GM23338 (cell line): ENCODE data around the gene PSMG2. TPM values are rescaled to one million over a fixed set of nuclear protein-coding genes. Genes with fewer than 3 reads are reported as not detected.

Experiments used
- ATAC-seq: fragments of 200-7000 bp; cut with Tn5 transposase; 3 replicates; pipeline ENCODE4 v1.9.1; 2020
- DNase-seq: peaks from one replicate; pipeline ENCODE4 v3.0.0-alpha.2; 2015; ENCODE audit warnings: low spot score
- H2AFZ ChIP-seq: fragments of 200-600 bp; sonication (generic); 2 replicates; pipeline ENCODE4 v1.8.0; 2016; ENCODE audit warnings: antibody characterized with exemption, mild to moderate bottlenecking, moderate library complexity
- H3F3A ChIP-seq: fragments of 200-600 bp; sonication (generic); replicated peaks from 2 replicates; pipeline ENCODE4 v1.8.0; 2017; ENCODE audit warnings: antibody characterized with exemption, mixed run types, low read depth
- H3K27ac ChIP-seq: fragments of 200-600 bp; sonication (generic); 2 replicates; pipeline ENCODE4 v1.6.1; 2016; ENCODE audit warnings: low read depth
- H3K27me3 ChIP-seq: fragments of 200-600 bp; sonication (generic); 2 replicates; pipeline ENCODE4 v1.8.0; 2016; ENCODE audit warnings: mild to moderate bottlenecking, mixed run types, moderate library complexity; ENCODE audit not compliant: insufficient read depth
- H3K36me3 ChIP-seq: fragments of 200-600 bp; sonication (generic); 2 replicates; pipeline ENCODE4 v1.8.0; 2016; ENCODE audit warnings: mild to moderate bottlenecking; ENCODE audit not compliant: insufficient read depth
- H3K4me1 ChIP-seq: fragments of 200-600 bp; sonication (generic); 2 replicates; pipeline ENCODE4 v1.8.0; 2016; ENCODE audit warnings: mild to moderate bottlenecking, moderate library complexity; ENCODE audit not compliant: insufficient read depth
- H3K4me2 ChIP-seq: fragments of 200-600 bp; sonication (generic); 2 replicates; pipeline ENCODE4 v1.7.1; 2017; ENCODE audit warnings: mixed run types
- H3K4me3 ChIP-seq: fragments of 200-600 bp; sonication (generic); 2 replicates; pipeline ENCODE4 v1.6.1; 2016; ENCODE audit warnings: mixed run types
- H3K79me2 ChIP-seq: fragments of 200-600 bp; sonication (generic); replicated peaks from 2 replicates; pipeline ENCODE4 v1.8.0; 2017; ENCODE audit warnings: mild to moderate bottlenecking; ENCODE audit not compliant: insufficient read depth
- H3K9me2 ChIP-seq: fragments of 200-600 bp; sonication (generic); 2 replicates; pipeline ENCODE4 v1.8.0; 2017; ENCODE audit not compliant: insufficient read depth
- H4K20me1 ChIP-seq: fragments of 200-600 bp; sonication (generic); replicated peaks from 2 replicates; pipeline ENCODE4 v1.8.0; 2017; ENCODE audit warnings: mild to moderate bottlenecking; ENCODE audit not compliant: insufficient read depth
- H3K27ac Mint-ChIP-seq: 2 replicates; pipeline ENCODE4 v1.8.0; 2020; ENCODE audit warnings: inconsistent platforms, mild to moderate bottlenecking, moderate library complexity, mixed read lengths
- H3K27me3 Mint-ChIP-seq: 3 replicates; pipeline ENCODE4 v1.8.0; 2022; ENCODE audit warnings: low read depth, mild to moderate bottlenecking, moderate library complexity, mixed read lengths, inconsistent platforms; ENCODE audit not compliant: insufficient read depth, poor library complexity
- H3K36me3 Mint-ChIP-seq: 3 replicates; pipeline ENCODE4 v1.8.0; 2021; ENCODE audit warnings: low read depth, mild to moderate bottlenecking, inconsistent platforms, moderate library complexity, mixed read lengths
- H3K4me1 Mint-ChIP-seq: 3 replicates; pipeline ENCODE4 v1.8.0; 2020; ENCODE audit warnings: mild to moderate bottlenecking, inconsistent platforms, mixed read lengths
- H3K4me3 Mint-ChIP-seq: 3 replicates; pipeline ENCODE4 v1.8.0; 2021; ENCODE audit warnings: moderate library complexity, mild to moderate bottlenecking, inconsistent platforms, mixed read lengths
- H3K9me3 Mint-ChIP-seq: 3 replicates; pipeline ENCODE4 v1.8.0; 2020; ENCODE audit warnings: moderate library complexity, mild to moderate bottlenecking, inconsistent platforms, mixed read lengths
- CREB1 ChIP-seq: fragments of 250-450 bp; sonication (Bioruptor Pico); IDR thresholded peaks from 2 replicates; pipeline ENCODE4 v1.5.0; 2020; ENCODE audit warnings: low read depth, mild to moderate bottlenecking, moderate library complexity
- ETS1 ChIP-seq: IDR thresholded peaks from 2 replicates; pipeline ENCODE4 v1.6.1; 2016; ENCODE audit warnings: antibody characterized with exemption
- EZH2 ChIP-seq: fragments of 200-600 bp; sonication (generic); IDR thresholded peaks from one replicate; pipeline ENCODE4 v1.8.0; 2017; ENCODE audit warnings: antibody characterized with exemption, mild to moderate bottlenecking, low read depth; ENCODE audit not compliant: unreplicated experiment
- EZH2phosphoT487 ChIP-seq: fragments of 200-600 bp; sonication (generic); IDR thresholded peaks from one replicate; pipeline ENCODE4 v1.8.1; 2018; ENCODE audit warnings: antibody characterized with exemption; ENCODE audit not compliant: unreplicated experiment
- JUNB ChIP-seq: IDR thresholded peaks from one replicate; pipeline ENCODE4 v1.6.1; 2016; ENCODE audit warnings: antibody characterized with exemption; ENCODE audit not compliant: unreplicated experiment
- NANOG ChIP-seq: IDR thresholded peaks from 2 replicates; pipeline ENCODE4 v1.6.1; 2016; ENCODE audit warnings: antibody characterized with exemption, borderline replicate concordance
- POLR2AphosphoS5 ChIP-seq: IDR thresholded peaks from 2 replicates; pipeline ENCODE4 v1.6.1; 2016; ENCODE audit warnings: antibody characterized with exemption, low read depth
- STAT1 ChIP-seq: IDR thresholded peaks from one replicate; pipeline ENCODE4 v1.6.1; 2016; ENCODE audit warnings: antibody characterized with exemption; ENCODE audit not compliant: unreplicated experiment
- ZNF114 ChIP-seq: fragments of 250-450 bp; sonication (Bioruptor Pico); IDR thresholded peaks from 2 replicates; pipeline ENCODE4 v1.5.0; 2020; ENCODE audit warnings: mild to moderate bottlenecking, moderate library complexity
- ZNF331 ChIP-seq: fragments of 250-450 bp; sonication (Bioruptor Pico); IDR thresholded peaks from 2 replicates; pipeline ENCODE4 v1.5.0; 2020; ENCODE audit warnings: low read depth, mild to moderate bottlenecking, moderate library complexity
- polyA plus RNA-seq: library from polyadenylated mRNA; unstranded; fragments of >200 nt; fragmentation: Nextera tagmentation; extraction: Ambion mirVana; gene quantifications from 2 replicates; pipeline ENCODE4 v1.2.1, GENCODE V29; 2016
- total RNA-seq: library from RNA; depleted of rRNA; stranded (reverse); fragments of >200 nt; shearing (Covaris generic); gene quantifications from 2 replicates; pipeline ENCODE4 v1.2.3, GENCODE V29; 2014
- TF ChIP-seq, protein P1 (sequence below): fragments of 250-450 bp; sonication (Bioruptor Pico); IDR thresholded peaks from 2 replicates; pipeline ENCODE4 v1.5.0; 2020; ENCODE audit warnings: mild to moderate bottlenecking, moderate library complexity
- TF ChIP-seq, protein P2 (sequence below), 2 experiments: fragments of 200-600 bp in 1 of 2; sonication (generic) in 1 of 2; conservative IDR thresholded peaks; 2 replicates each; pipeline versions ENCODE4 v1.5.1 to v1.6.1; 2016 to 2017; ENCODE audit warnings: antibody characterized with exemption in 2 of 2, low read depth in 2 of 2, mild to moderate bottlenecking in 2 of 2, moderate library complexity in 1 of 2
- TF ChIP-seq, protein P3 (sequence below): IDR thresholded peaks from one replicate; pipeline ENCODE4 v1.6.1; 2018; ENCODE audit warnings: antibody characterized with exemption; ENCODE audit not compliant: unreplicated experiment

PSMG2 gene
- total and polyA plus RNA-seq, 2 experiments from 2014 or later: 87.8 to 151 TPM

- H3K4me3 ChIP-seq: no peak overlapping the region
- H3K9me2 ChIP-seq: no peaks in the 10 kb centered on the region
- peaks cover under 1% of the 10 kb centered on the region for H3K27me3 Mint-ChIP-seq
- H3K36me3 ChIP-seq: no peaks in the 10 kb centered on the region
- no peak overlapping the region for H3K4me3 Mint-ChIP-seq
- ATAC-seq: no peak
- H3F3A ChIP-seq: no peaks in the 10 kb centered on the region
- H3K79me2 ChIP-seq: no peaks in the 10 kb centered on the region
- H3K9me3 Mint-ChIP-seq: no peaks in the 10 kb centered on the region
- H3K27me3 ChIP-seq: no peaks in the 10 kb centered on the region
- TF ChIP-seq, protein P1, sequence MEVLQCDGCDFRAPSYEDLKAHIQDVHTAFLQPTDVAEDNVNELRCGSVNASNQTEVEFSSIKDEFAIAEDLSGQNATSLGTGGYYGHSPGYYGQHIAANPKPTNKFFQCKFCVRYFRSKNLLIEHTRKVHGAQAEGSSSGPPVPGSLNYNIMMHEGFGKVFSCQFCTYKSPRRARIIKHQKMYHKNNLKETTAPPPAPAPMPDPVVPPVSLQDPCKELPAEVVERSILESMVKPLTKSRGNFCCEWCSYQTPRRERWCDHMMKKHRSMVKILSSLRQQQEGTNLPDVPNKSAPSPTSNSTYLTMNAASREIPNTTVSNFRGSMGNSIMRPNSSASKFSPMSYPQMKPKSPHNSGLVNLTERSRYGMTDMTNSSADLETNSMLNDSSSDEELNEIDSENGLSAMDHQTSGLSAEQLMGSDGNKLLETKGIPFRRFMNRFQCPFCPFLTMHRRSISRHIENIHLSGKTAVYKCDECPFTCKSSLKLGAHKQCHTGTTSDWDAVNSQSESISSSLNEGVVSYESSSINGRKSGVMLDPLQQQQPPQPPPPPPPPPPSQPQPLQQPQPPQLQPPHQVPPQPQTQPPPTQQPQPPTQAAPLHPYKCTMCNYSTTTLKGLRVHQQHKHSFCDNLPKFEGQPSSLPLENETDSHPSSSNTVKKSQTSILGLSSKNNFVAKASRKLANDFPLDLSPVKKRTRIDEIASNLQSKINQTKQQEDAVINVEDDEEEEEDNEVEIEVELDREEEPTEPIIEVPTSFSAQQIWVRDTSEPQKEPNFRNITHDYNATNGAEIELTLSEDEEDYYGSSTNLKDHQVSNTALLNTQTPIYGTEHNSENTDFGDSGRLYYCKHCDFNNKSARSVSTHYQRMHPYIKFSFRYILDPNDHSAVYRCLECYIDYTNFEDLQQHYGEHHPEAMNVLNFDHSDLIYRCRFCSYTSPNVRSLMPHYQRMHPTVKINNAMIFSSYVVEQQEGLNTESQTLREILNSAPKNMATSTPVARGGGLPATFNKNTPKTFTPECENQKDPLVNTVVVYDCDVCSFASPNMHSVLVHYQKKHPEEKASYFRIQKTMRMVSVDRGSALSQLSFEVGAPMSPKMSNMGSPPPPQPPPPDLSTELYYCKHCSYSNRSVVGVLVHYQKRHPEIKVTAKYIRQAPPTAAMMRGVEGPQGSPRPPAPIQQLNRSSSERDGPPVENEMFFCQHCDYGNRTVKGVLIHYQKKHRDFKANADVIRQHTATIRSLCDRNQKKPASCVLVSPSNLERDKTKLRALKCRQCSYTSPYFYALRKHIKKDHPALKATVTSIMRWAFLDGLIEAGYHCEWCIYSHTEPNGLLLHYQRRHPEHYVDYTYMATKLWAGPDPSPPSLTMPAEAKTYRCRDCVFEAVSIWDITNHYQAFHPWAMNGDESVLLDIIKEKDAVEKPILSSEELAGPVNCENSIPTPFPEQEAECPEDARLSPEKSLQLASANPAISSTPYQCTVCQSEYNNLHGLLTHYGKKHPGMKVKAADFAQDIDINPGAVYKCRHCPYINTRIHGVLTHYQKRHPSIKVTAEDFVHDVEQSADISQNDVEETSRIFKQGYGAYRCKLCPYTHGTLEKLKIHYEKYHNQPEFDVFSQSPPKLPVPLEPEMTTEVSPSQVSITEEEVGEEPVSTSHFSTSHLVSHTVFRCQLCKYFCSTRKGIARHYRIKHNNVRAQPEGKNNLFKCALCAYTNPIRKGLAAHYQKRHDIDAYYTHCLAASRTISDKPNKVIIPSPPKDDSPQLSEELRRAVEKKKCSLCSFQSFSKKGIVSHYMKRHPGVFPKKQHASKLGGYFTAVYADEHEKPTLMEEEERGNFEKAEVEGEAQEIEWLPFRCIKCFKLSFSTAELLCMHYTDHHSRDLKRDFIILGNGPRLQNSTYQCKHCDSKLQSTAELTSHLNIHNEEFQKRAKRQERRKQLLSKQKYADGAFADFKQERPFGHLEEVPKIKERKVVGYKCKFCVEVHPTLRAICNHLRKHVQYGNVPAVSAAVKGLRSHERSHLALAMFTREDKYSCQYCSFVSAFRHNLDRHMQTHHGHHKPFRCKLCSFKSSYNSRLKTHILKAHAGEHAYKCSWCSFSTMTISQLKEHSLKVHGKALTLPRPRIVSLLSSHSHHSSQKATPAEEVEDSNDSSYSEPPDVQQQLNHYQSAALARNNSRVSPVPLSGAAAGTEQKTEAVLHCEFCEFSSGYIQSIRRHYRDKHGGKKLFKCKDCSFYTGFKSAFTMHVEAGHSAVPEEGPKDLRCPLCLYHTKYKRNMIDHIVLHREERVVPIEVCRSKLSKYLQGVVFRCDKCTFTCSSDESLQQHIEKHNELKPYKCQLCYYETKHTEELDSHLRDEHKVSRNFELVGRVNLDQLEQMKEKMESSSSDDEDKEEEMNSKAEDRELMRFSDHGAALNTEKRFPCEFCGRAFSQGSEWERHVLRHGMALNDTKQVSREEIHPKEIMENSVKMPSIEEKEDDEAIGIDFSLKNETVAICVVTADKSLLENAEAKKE (CRISPR knock-in tag): no peak
- TF ChIP-seq ZNF331: no peak
- TF ChIP-seq, protein P2, sequence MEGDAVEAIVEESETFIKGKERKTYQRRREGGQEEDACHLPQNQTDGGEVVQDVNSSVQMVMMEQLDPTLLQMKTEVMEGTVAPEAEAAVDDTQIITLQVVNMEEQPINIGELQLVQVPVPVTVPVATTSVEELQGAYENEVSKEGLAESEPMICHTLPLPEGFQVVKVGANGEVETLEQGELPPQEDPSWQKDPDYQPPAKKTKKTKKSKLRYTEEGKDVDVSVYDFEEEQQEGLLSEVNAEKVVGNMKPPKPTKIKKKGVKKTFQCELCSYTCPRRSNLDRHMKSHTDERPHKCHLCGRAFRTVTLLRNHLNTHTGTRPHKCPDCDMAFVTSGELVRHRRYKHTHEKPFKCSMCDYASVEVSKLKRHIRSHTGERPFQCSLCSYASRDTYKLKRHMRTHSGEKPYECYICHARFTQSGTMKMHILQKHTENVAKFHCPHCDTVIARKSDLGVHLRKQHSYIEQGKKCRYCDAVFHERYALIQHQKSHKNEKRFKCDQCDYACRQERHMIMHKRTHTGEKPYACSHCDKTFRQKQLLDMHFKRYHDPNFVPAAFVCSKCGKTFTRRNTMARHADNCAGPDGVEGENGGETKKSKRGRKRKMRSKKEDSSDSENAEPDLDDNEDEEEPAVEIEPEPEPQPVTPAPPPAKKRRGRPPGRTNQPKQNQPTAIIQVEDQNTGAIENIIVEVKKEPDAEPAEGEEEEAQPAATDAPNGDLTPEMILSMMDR (conservative IDR thresholded peaks at IDR 0.05; ENCODE audit: low read depth in 2 of 2): no peak
- TF ChIP-seq EZH2phosphoT487: no peak
- TF ChIP-seq, protein P3, sequence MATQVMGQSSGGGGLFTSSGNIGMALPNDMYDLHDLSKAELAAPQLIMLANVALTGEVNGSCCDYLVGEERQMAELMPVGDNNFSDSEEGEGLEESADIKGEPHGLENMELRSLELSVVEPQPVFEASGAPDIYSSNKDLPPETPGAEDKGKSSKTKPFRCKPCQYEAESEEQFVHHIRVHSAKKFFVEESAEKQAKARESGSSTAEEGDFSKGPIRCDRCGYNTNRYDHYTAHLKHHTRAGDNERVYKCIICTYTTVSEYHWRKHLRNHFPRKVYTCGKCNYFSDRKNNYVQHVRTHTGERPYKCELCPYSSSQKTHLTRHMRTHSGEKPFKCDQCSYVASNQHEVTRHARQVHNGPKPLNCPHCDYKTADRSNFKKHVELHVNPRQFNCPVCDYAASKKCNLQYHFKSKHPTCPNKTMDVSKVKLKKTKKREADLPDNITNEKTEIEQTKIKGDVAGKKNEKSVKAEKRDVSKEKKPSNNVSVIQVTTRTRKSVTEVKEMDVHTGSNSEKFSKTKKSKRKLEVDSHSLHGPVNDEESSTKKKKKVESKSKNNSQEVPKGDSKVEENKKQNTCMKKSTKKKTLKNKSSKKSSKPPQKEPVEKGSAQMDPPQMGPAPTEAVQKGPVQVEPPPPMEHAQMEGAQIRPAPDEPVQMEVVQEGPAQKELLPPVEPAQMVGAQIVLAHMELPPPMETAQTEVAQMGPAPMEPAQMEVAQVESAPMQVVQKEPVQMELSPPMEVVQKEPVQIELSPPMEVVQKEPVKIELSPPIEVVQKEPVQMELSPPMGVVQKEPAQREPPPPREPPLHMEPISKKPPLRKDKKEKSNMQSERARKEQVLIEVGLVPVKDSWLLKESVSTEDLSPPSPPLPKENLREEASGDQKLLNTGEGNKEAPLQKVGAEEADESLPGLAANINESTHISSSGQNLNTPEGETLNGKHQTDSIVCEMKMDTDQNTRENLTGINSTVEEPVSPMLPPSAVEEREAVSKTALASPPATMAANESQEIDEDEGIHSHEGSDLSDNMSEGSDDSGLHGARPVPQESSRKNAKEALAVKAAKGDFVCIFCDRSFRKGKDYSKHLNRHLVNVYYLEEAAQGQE: no peak
- no peak for TF ChIP-seq POLR2AphosphoS5
- TF ChIP-seq ZNF114 (CRISPR knock-in tag): no peak
- TF ChIP-seq JUNB: no peak
- no peak for TF ChIP-seq EZH2
- TF ChIP-seq CREB1: no peak
- TF ChIP-seq ETS1: no peak
- TF ChIP-seq NANOG: no peak
- TF ChIP-seq STAT1: no peak
- H3K36me3 Mint-ChIP-seq: no peaks in the 10 kb centered on the region
- H3K4me1 Mint-ChIP-seq: no peaks in the 10 kb centered on the region
- no peak overlapping the region for H3K4me2 ChIP-seq
- H3K27ac ChIP-seq: no peak overlapping the region
- no peak overlapping the region for H3K27ac Mint-ChIP-seq
- no peak for DNase-seq
- H3K4me1 ChIP-seq: no peaks in the 10 kb centered on the region
- no peak overlapping the region for H2AFZ ChIP-seq
- no peaks in the 10 kb centered on the region for H4K20me1 ChIP-seq
These were observed 48.7 kb downstream of the PSMG2 start for GRCh38 chr18:12751503-12751884.
